ENCODE data around the gene OLFML3.

DNA sequence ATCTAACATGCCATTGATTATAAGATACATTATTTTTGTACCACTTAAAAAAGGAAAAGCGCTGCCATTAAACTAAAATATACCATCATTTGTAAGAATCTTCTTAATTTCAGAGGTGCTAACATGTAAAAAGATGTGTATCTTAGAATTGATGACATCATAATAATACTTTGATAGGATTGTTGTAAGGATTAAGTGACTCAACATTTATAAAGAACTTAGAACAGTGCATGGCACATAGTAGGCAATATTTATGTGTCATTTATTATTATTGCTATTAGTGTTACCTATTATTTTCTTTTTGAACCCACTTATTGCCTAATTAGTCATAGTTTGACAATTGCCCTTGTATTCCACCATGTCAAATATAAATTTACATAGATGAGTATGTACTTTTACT, 28.4 kb upstream of the OLFML3 start:
- no peak for TF ChIP-seq YY1 (IDR thresholded peaks at IDR 0.05; ENCODE audit: insufficient read depth, insufficient read length)
- TF ChIP-seq ZNF274 (IDR thresholded peaks at IDR 0.05; ENCODE audit: low read depth, low read length): no peak
- no peak for TF ChIP-seq SUZ12 (IDR thresholded peaks at IDR 0.05; ENCODE audit: extremely low read depth, insufficient read depth, insufficient read length)

All from NT2/D1 (cell line).